GM21723 (cell line): Measurements from ENCODE around the gene ZMIZ1.

Experiments
- ATAC-seq: cut with Tn5 transposase; IDR thresholded peaks from one replicate; pipeline ENCODE4 v1.9.1; 2021; ENCODE audit warnings: mild to moderate bottlenecking, moderate library complexity; ENCODE audit not compliant: unreplicated experiment

ZMIZ1 gene

DNA sequence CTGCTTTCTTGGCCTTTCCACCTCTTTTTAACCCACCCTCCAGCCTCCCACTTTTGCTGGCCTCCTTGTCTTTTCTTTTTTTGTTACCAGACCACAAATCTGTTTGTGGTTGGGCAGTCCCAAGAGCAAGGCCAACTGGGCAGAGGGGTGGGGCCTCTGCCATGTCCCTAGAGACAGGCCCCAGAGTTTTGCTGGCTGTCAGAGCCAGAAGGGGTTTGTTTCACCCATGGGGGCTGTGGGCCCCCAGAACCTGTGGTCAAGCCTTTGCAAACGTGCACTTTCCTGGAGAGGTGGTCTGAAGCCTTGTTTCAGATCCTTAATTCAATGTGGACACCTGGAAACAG is 10.3 kb downstream of the ZMIZ1 start:
- ATAC-seq, result no peak

DNA sequence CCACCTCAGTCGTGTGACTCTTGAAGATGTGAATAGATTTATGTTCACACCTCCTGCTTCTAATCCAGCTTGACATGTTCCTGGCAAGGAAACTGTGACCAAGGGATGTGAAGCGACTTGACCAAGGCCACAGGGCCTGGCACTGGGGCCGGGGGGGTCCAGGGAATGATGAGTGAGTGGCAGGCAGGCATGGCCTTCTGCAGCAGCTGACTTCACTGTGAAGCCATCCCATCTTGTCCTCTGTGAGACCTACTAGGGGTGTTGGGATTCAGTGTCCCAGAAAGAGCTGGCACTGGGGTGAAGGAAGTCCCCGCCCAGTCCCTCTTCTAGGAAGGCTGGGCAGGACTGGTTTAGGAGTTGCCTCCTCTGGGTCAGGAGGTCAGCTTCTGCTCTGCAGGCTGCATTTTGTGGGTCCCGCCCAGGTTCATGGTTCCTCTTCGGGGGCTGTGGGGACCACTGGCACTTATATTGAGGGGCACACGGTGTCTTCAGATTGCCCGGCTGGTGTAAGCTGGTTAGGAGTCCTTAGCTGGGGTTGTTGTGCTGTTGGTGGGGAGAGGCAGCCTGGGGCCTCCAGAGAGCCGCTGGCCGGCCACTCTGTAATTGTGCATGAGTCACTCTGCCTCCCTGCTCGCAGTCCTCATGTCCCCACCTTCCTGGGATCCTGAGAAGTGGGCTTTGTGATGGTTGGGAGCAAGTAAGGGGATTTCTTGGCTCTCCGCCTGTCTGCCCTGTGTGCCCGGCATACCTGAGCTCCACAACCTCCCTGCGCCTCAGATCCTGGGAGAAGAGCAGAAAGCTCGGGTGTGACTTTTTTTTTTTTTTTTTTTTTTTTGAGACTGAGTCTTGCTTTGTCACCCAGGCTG is 11.0 kb downstream of the ZMIZ1 start:
- ATAC-seq, result no peak

GRCh38 chr10:79081353-79082034 is 12.7 kb downstream of the ZMIZ1 start:
- ATAC-seq, result no peak

DNA sequence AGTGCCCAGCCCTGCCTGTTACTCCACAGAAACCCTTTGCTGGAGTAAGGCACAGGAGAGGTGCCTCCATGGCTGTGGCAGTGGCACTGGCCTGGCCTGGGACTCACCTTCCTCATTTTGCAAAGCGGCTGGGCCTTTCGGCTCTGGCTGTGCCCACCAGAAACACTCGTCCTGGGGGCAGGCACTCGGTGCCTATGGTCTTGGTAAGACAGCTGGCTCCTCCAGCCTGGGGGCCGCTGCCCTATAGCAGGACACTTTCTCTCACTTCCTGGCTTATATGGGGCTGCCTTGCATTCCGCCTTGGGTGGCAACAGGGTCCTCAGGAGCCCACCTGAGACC is 13.2 kb downstream of the ZMIZ1 start:
- ATAC-seq, result no peak

GRCh38 chr10:79082631-79083596 is 14.1 kb downstream of the ZMIZ1 start:
- ATAC-seq, result no peak

DNA sequence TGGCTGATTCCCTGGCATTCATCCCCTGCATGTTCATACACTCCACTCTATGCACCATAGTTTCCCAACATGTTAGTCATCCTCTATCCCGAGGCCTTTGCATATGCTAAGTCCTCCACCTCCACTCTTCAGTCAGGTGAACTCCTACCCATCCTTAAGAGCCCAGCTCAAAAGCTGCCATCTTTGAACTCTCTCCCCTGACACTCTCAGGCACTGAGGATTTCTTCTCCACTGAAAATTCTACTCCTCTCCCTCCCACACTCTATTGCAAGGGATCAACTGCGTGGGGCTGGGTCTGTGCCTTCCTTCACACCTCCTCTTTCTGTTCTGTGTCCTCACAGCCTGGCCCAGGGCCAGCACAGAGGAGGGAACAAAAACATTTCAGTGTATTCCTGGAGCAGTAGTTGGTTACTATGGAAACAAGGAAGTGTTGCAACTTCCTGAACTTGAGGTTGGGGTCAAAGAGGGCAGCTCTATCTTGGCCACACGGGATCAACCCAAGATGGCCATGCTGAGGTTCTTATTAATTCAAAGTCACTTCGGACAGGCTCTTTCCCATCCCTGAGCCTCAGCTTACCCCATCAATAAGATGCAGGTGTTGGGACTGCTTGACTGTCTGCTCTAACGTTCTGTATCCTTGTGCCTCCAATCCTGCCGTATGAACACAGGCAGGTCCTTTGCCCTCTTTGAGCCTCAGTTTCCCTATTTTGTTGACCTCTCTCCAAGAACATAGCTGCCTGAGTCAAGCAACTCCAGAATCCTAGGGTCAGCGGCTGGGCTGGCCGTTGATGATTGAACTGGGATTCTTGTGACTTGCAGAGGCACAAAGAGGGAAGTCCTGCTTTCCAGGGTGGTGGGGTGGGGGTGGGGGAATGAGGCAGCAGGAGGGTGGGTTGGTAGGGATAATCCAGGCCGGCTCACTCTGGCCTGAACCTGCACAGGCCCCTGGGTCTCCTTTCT is 15.5 kb downstream of the ZMIZ1 start:
- peak; percentile 44 for ATAC-seq

GRCh38 chr10:79084972-79085597 is 16.3 kb downstream of the ZMIZ1 start:
- no peak for ATAC-seq

- ATAC-seq, result no peak
These were observed 18.1 kb downstream of the ZMIZ1 start for GRCh38 chr10:79086822-79087221.

DNA sequence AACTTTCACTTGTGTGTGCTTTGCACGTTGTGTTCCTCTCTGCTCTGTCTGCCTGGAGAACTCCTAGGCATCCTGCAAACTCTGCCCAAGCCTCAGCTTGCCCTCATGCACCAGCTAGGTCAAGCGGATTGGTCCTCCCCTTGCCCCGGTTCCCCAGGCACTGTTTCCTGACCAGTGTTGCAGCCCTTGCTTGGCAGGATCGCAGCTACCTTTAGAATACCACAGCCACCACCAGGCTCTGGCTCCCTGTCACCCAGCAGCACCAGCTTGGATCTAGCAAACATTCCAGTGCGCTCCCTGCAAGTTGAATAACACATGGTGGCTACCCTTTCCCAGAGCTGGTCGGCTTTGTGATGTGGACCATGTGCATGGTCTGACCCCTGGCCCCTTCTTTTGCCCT is 19.0 kb downstream of the ZMIZ1 start:
- ATAC-seq, result no peak

DNA sequence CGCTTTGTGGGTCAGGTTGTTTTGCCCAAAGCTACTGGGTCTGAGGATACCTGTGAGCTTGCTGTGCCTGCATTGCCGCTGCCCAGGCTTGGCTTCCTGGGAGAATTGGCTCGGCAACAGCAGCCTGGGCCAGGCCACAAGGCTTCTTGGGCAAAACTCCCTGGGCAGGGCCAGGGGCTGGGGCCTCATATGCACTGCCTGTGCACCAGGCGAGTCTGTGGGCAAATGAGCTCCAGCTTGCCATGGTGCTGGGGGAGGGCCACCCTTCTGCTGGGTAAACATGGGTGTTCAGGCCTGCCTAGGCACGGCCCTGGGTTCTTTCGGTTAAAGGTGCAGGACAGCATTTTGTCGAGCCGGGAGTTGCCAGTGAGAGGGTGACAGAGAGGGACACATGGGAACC is 19.4 kb downstream of the ZMIZ1 start:
- no peak for ATAC-seq

DNA sequence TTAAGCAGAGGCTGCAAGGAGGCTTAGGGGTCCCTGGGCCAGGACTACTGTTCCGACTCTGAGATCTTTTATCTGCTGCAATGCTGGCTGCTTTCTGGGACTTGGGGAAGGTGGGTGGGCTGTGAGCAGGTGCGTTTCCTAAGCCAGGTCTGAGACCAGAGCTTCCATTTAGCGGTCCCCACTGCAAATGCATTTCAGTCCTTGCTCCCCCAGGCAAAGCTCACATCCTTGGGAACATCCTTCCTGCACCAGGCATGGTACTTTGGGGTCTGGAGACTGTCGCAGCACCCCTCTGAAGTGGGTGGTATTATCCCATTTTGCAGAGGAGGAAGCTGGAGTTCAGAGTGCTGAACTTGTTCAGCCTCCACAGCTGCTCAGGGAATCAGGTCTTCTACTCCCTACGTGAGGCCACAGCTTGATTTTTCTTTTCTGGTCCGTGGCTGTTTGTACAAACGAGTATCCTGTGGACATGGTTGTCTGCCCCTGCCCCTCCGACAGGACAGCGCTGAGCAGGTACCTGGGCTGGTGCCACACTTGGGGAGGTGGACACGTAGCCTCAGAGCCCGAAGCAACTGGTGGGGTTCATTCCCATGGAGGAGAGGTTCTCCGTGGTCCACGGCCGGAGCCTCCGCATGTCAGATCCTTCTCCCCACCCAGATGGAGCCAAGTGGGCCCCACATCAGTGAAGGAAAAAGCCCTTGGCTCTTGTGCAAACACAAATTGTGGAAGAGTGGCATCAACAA is 20.0 kb downstream of the ZMIZ1 start:
- ATAC-seq, result no peak

- no peak for ATAC-seq
These were observed 20.9 kb downstream of the ZMIZ1 start for GRCh38 chr10:79089632-79090031.

DNA sequence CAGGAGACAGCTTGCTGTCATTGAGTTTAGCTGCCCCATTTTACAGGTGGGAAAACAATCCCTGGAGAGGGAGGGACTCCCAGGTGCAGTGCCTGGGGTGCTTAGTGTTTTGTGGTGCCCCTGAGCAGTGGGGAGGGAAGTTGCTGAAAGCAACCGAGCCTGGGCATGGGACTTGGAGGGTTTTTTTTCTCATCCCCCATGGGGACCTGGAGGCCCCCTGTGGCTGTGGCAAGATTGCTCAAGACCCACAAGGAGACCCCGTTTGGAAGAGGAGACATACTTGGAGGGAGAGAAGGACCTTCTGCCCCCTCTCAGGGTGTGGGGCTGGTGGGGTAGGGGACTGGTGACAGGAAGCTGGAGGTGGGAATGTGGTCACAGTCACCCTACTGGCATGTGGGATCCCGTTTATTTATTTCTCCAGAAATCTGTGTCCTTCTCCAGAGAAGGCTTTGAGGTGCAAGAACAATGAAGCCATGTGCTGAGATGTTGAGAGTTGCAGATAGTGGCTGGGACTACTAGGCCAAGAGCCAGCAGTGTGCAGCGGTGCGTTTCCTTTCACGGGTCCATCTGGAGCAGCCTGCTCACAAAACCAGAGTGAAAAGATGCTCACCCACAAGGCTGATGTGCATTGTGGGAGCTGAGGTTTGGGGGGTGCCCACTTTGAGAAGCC is 21.5 kb downstream of the ZMIZ1 start:
- peak; percentile 60 for ATAC-seq

- no peak for ATAC-seq
These were observed 23.6 kb downstream of the ZMIZ1 start for GRCh38 chr10:79092292-79092896.

- no peak for ATAC-seq
These were observed 25.1 kb downstream of the ZMIZ1 start for GRCh38 chr10:79093658-79094411.

- ATAC-seq, result no peak
These were observed 25.8 kb downstream of the ZMIZ1 start for GRCh38 chr10:79094412-79095175.

DNA sequence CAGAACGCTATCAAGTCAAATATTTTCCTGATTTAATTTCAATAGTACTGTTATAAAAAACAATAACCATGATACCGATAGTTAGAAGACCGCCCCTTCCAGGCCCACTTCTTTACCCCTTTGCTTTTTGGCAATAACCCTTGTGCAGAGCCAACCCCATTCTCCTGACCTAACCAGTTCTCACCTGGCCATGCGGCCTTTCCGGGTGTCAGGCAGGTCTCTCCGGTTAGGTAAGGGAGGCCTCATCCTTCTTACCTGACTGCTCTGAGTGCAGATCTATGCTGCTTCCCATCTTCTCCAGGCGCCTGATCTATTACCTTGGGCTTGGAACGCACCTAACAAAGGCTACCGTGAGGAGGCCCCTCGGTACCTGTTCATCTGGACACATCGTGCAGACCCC is 26.6 kb downstream of the ZMIZ1 start:
- ATAC-seq, result no peak
